Mesenchymal stem cell (in vitro differentiated cells and primary cell): ENCODE measurements around the gene TMSB4X.
"Not testable (repeated sequence)": the region's sequence is repeated elsewhere in the genome, so short reads cannot be mapped to it uniquely, and the experiment has no call there.

Source experiments
- DNase-seq: peaks from one replicate; pipeline ENCODE4 v3.0.0-alpha.2; 2013
- H2AFZ ChIP-seq: one replicate; pipeline ENCODE4 v1.6.1; 2013; ENCODE audit warnings: low read depth, mild to moderate bottlenecking, control low read depth, inconsistent platforms, low read length, moderate library complexity
- H2AK5ac ChIP-seq: 2 replicates; pipeline ENCODE4 v1.6.1; 2013; ENCODE audit warnings: low read length, moderate library complexity, mild to moderate bottlenecking, inconsistent platforms; ENCODE audit not compliant: severe bottlenecking
- H2BK120ac ChIP-seq: one replicate; pipeline ENCODE4 v1.6.1; 2013; ENCODE audit warnings: low read depth, mild to moderate bottlenecking, inconsistent platforms, low read length, moderate library complexity
- H2BK12ac ChIP-seq, 2 experiments: one replicate each; pipeline ENCODE4 v1.6.1; 2013; ENCODE audit warnings: inconsistent platforms in 2 of 2, low read length in 2 of 2, mild to moderate bottlenecking in 2 of 2, moderate library complexity in 2 of 2, control low read depth in 1 of 2
- H2BK15ac ChIP-seq: one replicate; pipeline ENCODE4 v1.6.1; 2013; ENCODE audit warnings: mild to moderate bottlenecking, low read depth, inconsistent platforms; ENCODE audit not compliant: poor library complexity, severe bottlenecking
- H2BK5ac ChIP-seq: 2 replicates; pipeline ENCODE4 v1.6.1; 2013; ENCODE audit warnings: low read depth, mild to moderate bottlenecking, low read length, control low read depth, inconsistent platforms; ENCODE audit not compliant: poor library complexity, severe bottlenecking
- H3K14ac ChIP-seq, 2 experiments: one replicate each; pipeline ENCODE4 v1.6.1; 2013; ENCODE audit warnings: inconsistent platforms in 2 of 2, low read length in 2 of 2, control low read depth in 1 of 2, mild to moderate bottlenecking in 1 of 2, moderate library complexity in 1 of 2
- H3K18ac ChIP-seq, 2 experiments: one replicate each; pipeline ENCODE4 v1.6.1; 2013; ENCODE audit warnings: inconsistent platforms in 2 of 2, low read length in 2 of 2, control low read depth in 1 of 2, low read depth in 1 of 2, mild to moderate bottlenecking in 1 of 2
- H3K23ac ChIP-seq, 2 experiments: one replicate each; pipeline ENCODE4 v1.6.1; 2013; ENCODE audit warnings: inconsistent platforms in 2 of 2, low read length in 2 of 2, mild to moderate bottlenecking in 2 of 2, moderate library complexity in 2 of 2, control low read depth in 1 of 2
- H3K27ac ChIP-seq: 2 replicates; pipeline ENCODE4 v1.5.1; 2013; ENCODE audit warnings: mild to moderate bottlenecking, moderate library complexity, low read length, control low read depth, inconsistent platforms; ENCODE audit not compliant: poor library complexity, severe bottlenecking
- H3K27me3 ChIP-seq, 2 experiments: 2 replicates each; pipeline versions ENCODE4 v1.6.1 to v1.7.0; 2013; ENCODE audit warnings: low read length in 2 of 2, mild to moderate bottlenecking in 2 of 2, moderate library complexity in 2 of 2, control low read depth in 1 of 2, inconsistent platforms in 1 of 2; ENCODE audit not compliant: control insufficient read depth in 1 of 2, insufficient read depth in 1 of 2
- H3K36me3 ChIP-seq, 2 experiments: 2 replicates each; pipeline versions ENCODE4 v1.6.1 to v1.7.0; 2013; ENCODE audit warnings: low read length in 2 of 2, control low read depth in 1 of 2, inconsistent platforms in 1 of 2, low read depth in 1 of 2, mild to moderate bottlenecking in 1 of 2; ENCODE audit not compliant: insufficient read depth in 2 of 2, control insufficient read depth in 1 of 2
- H3K4ac ChIP-seq, 2 experiments: one replicate each; pipeline ENCODE4 v1.6.1; 2013; ENCODE audit warnings: inconsistent platforms in 2 of 2, low read length in 2 of 2, mild to moderate bottlenecking in 2 of 2, moderate library complexity in 2 of 2, control low read depth in 1 of 2, low read depth in 1 of 2
- H3K4me1 ChIP-seq: 2 replicates; pipeline ENCODE4 v1.6.1; 2013; ENCODE audit warnings: low read depth, low read length, control low read depth; ENCODE audit not compliant: control insufficient read depth, insufficient read depth
- H3K4me2 ChIP-seq: 2 replicates; pipeline ENCODE4 v1.6.1; 2013; ENCODE audit warnings: low read length, mild to moderate bottlenecking, inconsistent platforms; ENCODE audit not compliant: poor library complexity, severe bottlenecking
- H3K4me3 ChIP-seq, 2 experiments: 2 replicates each; pipeline versions ENCODE4 v1.5.1 to v1.7.0; 2013; ENCODE audit warnings: low read length in 2 of 2, mild to moderate bottlenecking in 2 of 2, control low read depth in 1 of 2, low read depth in 1 of 2; ENCODE audit not compliant: insufficient read depth in 1 of 2
- H3K79me1 ChIP-seq: replicated peaks from 2 replicates; pipeline ENCODE4 v1.6.1; 2013; ENCODE audit warnings: mild to moderate bottlenecking, control low read depth, low read length, inconsistent platforms; ENCODE audit not compliant: poor library complexity, severe bottlenecking
- H3K9ac ChIP-seq: 2 replicates; pipeline ENCODE4 v1.7.0; 2013; ENCODE audit warnings: mild to moderate bottlenecking, low read length, moderate library complexity
- H3K9me3 ChIP-seq: 2 replicates; pipeline ENCODE4 v1.7.0; 2013; ENCODE audit warnings: mild to moderate bottlenecking, low read length; ENCODE audit not compliant: control insufficient read depth
- H4K8ac ChIP-seq: one replicate; pipeline ENCODE4 v1.6.1; 2013; ENCODE audit warnings: inconsistent platforms, mild to moderate bottlenecking, low read length, moderate library complexity
- H4K91ac ChIP-seq: one replicate; pipeline ENCODE4 v1.6.1; 2013; ENCODE audit warnings: mild to moderate bottlenecking, low read length, inconsistent platforms
- WGBS: methylation state at CpG from one replicate; pipeline ENCODE4 v1.1.7; 2013; ENCODE audit warnings: mixed read lengths; 5-methylcytosine and 5-hydroxymethylcytosine counted together

The TMSB4X gene

GRCh38 chrX:12963210-12963850 is 11.6 kb upstream of the TMSB4X start:
- H3K23ac ChIP-seq, H4K91ac ChIP-seq, H3K4me2 ChIP-seq, H3K27me3 ChIP-seq, H2AFZ ChIP-seq, DNase-seq, H3K18ac ChIP-seq, H3K9me3 ChIP-seq, H3K14ac ChIP-seq, H3K27ac ChIP-seq, H2AK5ac ChIP-seq, H3K4me1 ChIP-seq, H3K4ac ChIP-seq, H2BK120ac ChIP-seq, H2BK12ac ChIP-seq, H4K8ac ChIP-seq, H3K36me3 ChIP-seq, H2BK15ac ChIP-seq, H2BK5ac ChIP-seq, H3K9ac ChIP-seq, H3K79me1 ChIP-seq, H3K4me3 ChIP-seq: not testable (repeated sequence)
- WGBS: 100% methylated on average over 4 of the region's 52 CpGs

GRCh38 chrX:12965131-12965940 is 9.6 kb upstream of the TMSB4X start:
- Histone ChIP-seq H3K23ac (no peak overlapping the region), H3K9me3 (no peaks in the 10 kb centered on the region), H2AK5ac (no peak overlapping the region), H3K27ac (no peak overlapping the region), H3K4me1 (no peaks in the 10 kb centered on the region), H2BK5ac (no peak overlapping the region), H3K18ac (peak overlapping the region in 1 of 2 experiments; percentile 34), H3K9ac (no peak overlapping the region), H3K27me3 (peaks cover 0 to 2% of the 10 kb centered on the region in 2 experiments), H2AFZ (peak overlapping the region; percentile 39), H2BK12ac (no peak overlapping the region), H3K4ac (no peak overlapping the region), H3K14ac (no peak overlapping the region), H2BK15ac (no peak overlapping the region), H2BK120ac (no peak overlapping the region), H3K4me3 (no peak overlapping the region), H3K36me3 (no peaks in the 10 kb centered on the region), H3K79me1 (no peaks in the 10 kb centered on the region), H4K91ac (no peak overlapping the region), H3K4me2 (no peak overlapping the region), H4K8ac (no peak overlapping the region)
- no peak for DNase-seq
- 75% methylated on average over 4 of the region's 6 CpGs for WGBS

- no peak overlapping the region for H3K4me2 ChIP-seq
- no peak overlapping the region for H2AK5ac ChIP-seq
- WGBS: no CpG with 5 or more reads among the region's 1 CpG
- H3K9ac ChIP-seq: no peak overlapping the region
- H3K27me3 ChIP-seq: no peaks in the 10 kb centered on the region
- no peak overlapping the region for H2AFZ ChIP-seq
- no peak overlapping the region for H3K4ac ChIP-seq
- H2BK12ac ChIP-seq: no peak overlapping the region
- no peak overlapping the region for H3K18ac ChIP-seq
- no peak for DNase-seq
- H3K14ac ChIP-seq: no peak overlapping the region
- no peak overlapping the region for H2BK15ac ChIP-seq
- H3K79me1 ChIP-seq: no peaks in the 10 kb centered on the region
- H3K9me3 ChIP-seq: no peaks in the 10 kb centered on the region
- H3K4me3 ChIP-seq: no peak overlapping the region
- no peak overlapping the region for H2BK120ac ChIP-seq
- no peak overlapping the region for H2BK5ac ChIP-seq
- H3K23ac ChIP-seq: no peak overlapping the region
- H4K91ac ChIP-seq: no peak overlapping the region
- H3K4me1 ChIP-seq: no peaks in the 10 kb centered on the region
- H4K8ac ChIP-seq: no peak overlapping the region
- H3K36me3 ChIP-seq: no peaks in the 10 kb centered on the region
- no peak overlapping the region for H3K27ac ChIP-seq
Measured at GRCh38 chrX:12966151-12966550, 8.8 kb upstream of the TMSB4X start.

- Histone ChIP-seq H3K27me3 (no peaks in the 10 kb centered on the region), H3K4me3 (no peak overlapping the region), H2AK5ac (no peak overlapping the region), H4K8ac (no peak overlapping the region), H3K4me1 (no peaks in the 10 kb centered on the region), H4K91ac (no peak overlapping the region), H3K4ac (no peak overlapping the region), H2BK5ac (no peak overlapping the region), H3K27ac (no peak overlapping the region), H2BK12ac (no peak overlapping the region), H2BK15ac (peak overlapping the region; percentile 44), H3K23ac (no peak overlapping the region), H3K79me1 (peaks cover 2% of the 10 kb centered on the region), H2BK120ac (no peak overlapping the region), H3K36me3 (no peaks in the 10 kb centered on the region), H3K14ac (no peak overlapping the region), H3K18ac (peak overlapping the region in 1 of 2 experiments; percentile 8), H2AFZ (no peak overlapping the region), H3K9ac (no peak overlapping the region), H3K9me3 (no peaks in the 10 kb centered on the region), H3K4me2 (no peak overlapping the region)
- WGBS: 88% methylated on average over 15 of the region's 15 CpGs
- no peak for DNase-seq
Measured at GRCh38 chrX:12967711-12968465, 7.0 kb upstream of the TMSB4X start.
